OCI-LY3 (cell line): Measurements from ENCODE around the gene RIN1.

Experiments used
- H2AFZ ChIP-seq: fragments of 200-600, 300-600 bp; shearing (Covaris generic); 2 replicates; pipeline ENCODE4 v1.6.0; 2014; ENCODE audit warnings: antibody characterized with exemption, low read depth, low read length
- H3K27ac ChIP-seq: fragments of 200-600, 300-600 bp; sonication (generic); 2 replicates; pipeline ENCODE4 v1.5.1; 2014; ENCODE audit warnings: mild to moderate bottlenecking, low read length, moderate library complexity, mixed read lengths
- H3K27me3 ChIP-seq: fragments of 200-600, 300-600 bp; sonication (generic); 2 replicates; pipeline ENCODE4 v1.6.1; 2014; ENCODE audit warnings: low read depth, low read length, mixed read lengths
- H3K36me3 ChIP-seq: fragments of 200-600, 300-600 bp; sonication (generic); replicated peaks from 2 replicates; pipeline ENCODE3; 2014; ENCODE audit warnings: low read depth, low read length, mixed read lengths
- H3K4me1 ChIP-seq: fragments of 300-600, 200-600 bp; sonication (generic); 2 replicates; pipeline ENCODE4 v1.6.1; 2014; ENCODE audit warnings: low read length, mixed read lengths
- H3K4me2 ChIP-seq: fragments of 200-600, 300-600 bp; sonication (generic); 2 replicates; pipeline ENCODE4 v1.6.1; 2014; ENCODE audit warnings: low read length, mixed read lengths
- H3K4me3 ChIP-seq: fragments of 300-600, 200-600 bp; sonication (generic); 2 replicates; pipeline ENCODE4 v1.5.1; 2014; ENCODE audit warnings: antibody characterized with exemption, mild to moderate bottlenecking, low read length, moderate library complexity
- H3K79me2 ChIP-seq: fragments of 300-600, 200-600 bp; shearing (Covaris generic); 2 replicates; pipeline ENCODE4 v1.6.1; 2014; ENCODE audit warnings: mild to moderate bottlenecking, low read length, mixed read lengths
- H3K9ac ChIP-seq: fragments of 300-600, 200-600 bp; shearing (Covaris generic); 2 replicates; pipeline ENCODE4 v1.6.0; 2014; ENCODE audit warnings: mild to moderate bottlenecking, low read length, moderate library complexity
- H3K9me3 ChIP-seq: fragments of 200-600, 300-600 bp; shearing (Covaris generic); 2 replicates; pipeline ENCODE4 v1.6.1; 2014; ENCODE audit warnings: low read length, mixed read lengths; ENCODE audit not compliant: insufficient read depth
- H4K20me1 ChIP-seq: fragments of 200-600, 300-600 bp; sonication (generic); 2 replicates; pipeline ENCODE4 v1.6.1; 2016; ENCODE audit warnings: low read length, mixed read lengths; ENCODE audit not compliant: insufficient read depth
- CTCF ChIP-seq: fragments of 200-600, 300-600 bp; sonication (generic); IDR thresholded peaks from 2 replicates; pipeline ENCODE4 v1.5.1; 2014; ENCODE audit warnings: antibody characterized with exemption, low read length, low read depth
- EZH2phosphoT487 ChIP-seq: fragments of 200-600 bp; shearing (Covaris generic); IDR thresholded peaks from 2 replicates; pipeline ENCODE4 v1.6.1; 2018; ENCODE audit warnings: antibody characterized with exemption, mixed run types, low read depth

Gene RIN1

GRCh38 chr11:66338276-66339161, 2.3 kb upstream of the RIN1 start:
- Histone ChIP-seq H3K36me3 (peaks cover 34% of the 10 kb centered on the region), H3K9me3 (no peaks in the 10 kb centered on the region), H2AFZ (no peak overlapping the region), H3K27me3 (no peaks in the 10 kb centered on the region), H3K4me2 (no peak overlapping the region), H3K27ac (no peak overlapping the region), H3K79me2 (peaks cover 9% of the 10 kb centered on the region), H3K4me3 (no peak overlapping the region), H3K4me1 (no peaks in the 10 kb centered on the region; the same call in 1 of the 2 replicates), H4K20me1 (no peaks in the 10 kb centered on the region), H3K9ac (no peak overlapping the region)
- TF ChIP-seq EZH2phosphoT487: no peak
- no peak for TF ChIP-seq CTCF

GRCh38 chr11:66337103-66337899, 1.1 kb upstream of the RIN1 start:
- no peak overlapping the region for H3K9ac ChIP-seq
- H2AFZ ChIP-seq: no peak overlapping the region
- no peak overlapping the region for H3K27ac ChIP-seq

GRCh38 chr11:66335531-66336233, 552 bp downstream of the RIN1 start:
- Histone ChIP-seq H3K27me3 (no peaks in the 10 kb centered on the region), H3K9ac (no peak overlapping the region), H3K27ac (no peak overlapping the region), H3K4me1 (no peaks in the 10 kb centered on the region), H2AFZ (no peak overlapping the region), H3K79me2 (no peaks in the 10 kb centered on the region), H3K9me3 (no peaks in the 10 kb centered on the region), H4K20me1 (no peaks in the 10 kb centered on the region), H3K4me3 (no peak overlapping the region), H3K36me3 (peaks cover 21% of the 10 kb centered on the region), H3K4me2 (no peak overlapping the region)
- no peak for TF ChIP-seq CTCF
- no peak for TF ChIP-seq EZH2phosphoT487

More at GRCh38 chr11:66337103-66337899, 1.1 kb upstream of the RIN1 start:
- no peak overlapping the region for H3K4me3 ChIP-seq
- no peaks in the 10 kb centered on the region for H3K9me3 ChIP-seq
- H4K20me1 ChIP-seq: no peaks in the 10 kb centered on the region
- no peaks in the 10 kb centered on the region for H3K79me2 ChIP-seq
- no peaks in the 10 kb centered on the region for H3K27me3 ChIP-seq
- H3K36me3 ChIP-seq: peaks cover 29% of the 10 kb centered on the region
- H3K4me2 ChIP-seq: no peak overlapping the region
- TF ChIP-seq EZH2phosphoT487 (no peak), CTCF (no peak)
- no peaks in the 10 kb centered on the region for H3K4me1 ChIP-seq
